K562 (cell line): ENCODE results near the gene CFL1. TPM values are rescaled to one million over a fixed set of nuclear protein-coding genes. Genes with fewer than 3 reads are reported as not detected.

Source experiments
- ATF2 ChIP-seq: sonication (generic); formaldehyde crosslinking; IDR thresholded peaks from 2 replicates; pipeline ENCODE4 v1.8.1; 2022; ENCODE audit warnings: missing genetic modification reagents
- CBX8 ChIP-seq: fragments of 200-600 bp; sonication (generic); IDR thresholded peaks from 2 replicates; pipeline ENCODE4 v1.6.1; 2012; ENCODE audit warnings: borderline replicate concordance, mixed run types, low read depth, mild to moderate bottlenecking, moderate library complexity, mixed read lengths, low read length, control low read depth, inconsistent platforms; ENCODE audit not compliant: poor library complexity, severe bottlenecking; ENCODE audit errors: extremely low read depth
- CCNT2 ChIP-seq: IDR thresholded peaks from 2 replicates; pipeline ENCODE4 v1.6.1; 2011; ENCODE audit warnings: borderline replicate concordance, low read depth, mild to moderate bottlenecking, moderate library complexity, mixed read lengths, low read length; ENCODE audit not compliant: insufficient read length; ENCODE audit errors: extremely low read depth
- EP300 ChIP-seq: IDR thresholded peaks from 2 replicates; pipeline ENCODE4 v1.6.1; 2012; ENCODE audit warnings: low read length, improper control_type of control experiment
- FIP1L1 ChIP-seq: fragments of 200-400 bp; formaldehyde crosslinking; IDR thresholded peaks from 2 replicates; pipeline ENCODE4 v1.6.1; 2018; ENCODE audit warnings: mild to moderate bottlenecking, low read depth, low read length; ENCODE audit not compliant: poor library complexity, severe bottlenecking
- FOXO4 ChIP-seq: fragments of 450-650 bp; formaldehyde crosslinking; IDR thresholded peaks from 2 replicates; pipeline ENCODE4 v1.4.0; 2020; ENCODE audit warnings: mild to moderate bottlenecking, moderate library complexity
- KLF13 ChIP-seq: fragments of 450-650 bp; IDR thresholded peaks from 2 replicates; pipeline ENCODE4 v1.6.1; 2016; ENCODE audit warnings: missing genetic modification characterization, low read depth, mild to moderate bottlenecking, missing compliant biosample characterization, moderate library complexity, borderline replicate concordance
- NONO ChIP-seq, 2 experiments: fragments of 200-400 bp in 1 of 2; fragments of 450-650 bp in 1 of 2; formaldehyde crosslinking in 1 of 2; IDR thresholded peaks; 2 replicates each; pipeline ENCODE4 v1.6.1; 2017; ENCODE audit warnings: low read depth in 2 of 2, mild to moderate bottlenecking in 2 of 2, moderate library complexity in 2 of 2, low read length in 1 of 2
- NRF1 ChIP-seq, 2 experiments: fragments of 450-650 bp; IDR thresholded peaks in 1 of 2; conservative IDR thresholded peaks in 1 of 2; 2 replicates each; pipeline ENCODE4 v1.6.1; 2014; ENCODE audit warnings: mild to moderate bottlenecking in 2 of 2
- PML ChIP-seq: IDR thresholded peaks from 2 replicates; pipeline ENCODE4 v1.6.1; 2012; ENCODE audit warnings: low read length, inconsistent platforms
- POLR3A ChIP-seq: IDR thresholded peaks from 2 replicates; pipeline ENCODE4 v1.6.1; 2011; ENCODE audit warnings: borderline replicate concordance, mild to moderate bottlenecking, moderate library complexity; ENCODE audit not compliant: insufficient read length, insufficient read depth; ENCODE audit errors: extremely low read depth
- SAP30 ChIP-seq: fragments of 200-600 bp; sonication (generic); IDR thresholded peaks from 2 replicates; pipeline ENCODE4 v1.6.1; 2012; ENCODE audit warnings: borderline replicate concordance, low read depth, mild to moderate bottlenecking, moderate library complexity, low read length, control low read depth, inconsistent platforms; ENCODE audit not compliant: insufficient read depth, poor library complexity, severe bottlenecking
- ZNF76 ChIP-seq: fragments of 250-450 bp; sonication (Bioruptor Pico); IDR thresholded peaks from 2 replicates; pipeline ENCODE4 v1.4.0; 2020; ENCODE audit warnings: mild to moderate bottlenecking, moderate library complexity, borderline replicate concordance
- polyA plus RNA-seq, 8 experiments: library from polyadenylated mRNA; depleted of rRNA in 4 of 8; stranded (reverse) in 5 of 8; unstranded in 3 of 8; fragments of >200 nt; fragmentation: Nextera tagmentation in 2 of 8; fragmentation: Illumina TruSeq in 1 of 8; extraction: Ambion mirVana in 2 of 8; extraction: Trizol in 1 of 8; gene quantifications; 2 replicates each; pipeline versions ENCODE4 v1.2.1 to v1.2.3, GENCODE V29; 2011 to 2014; ENCODE audit warnings: inconsistent platforms in 1 of 8, missing spikeins in 1 of 8
- total RNA-seq, 7 experiments: library from RNA; depleted of rRNA in 6 of 7; stranded (reverse); fragments of >200 nt in 6 of 7; fragmentation: Illumina TruSeq in 2 of 7; extraction: Trizol in 2 of 7; gene quantifications; 2 replicates each; pipeline versions ENCODE4 v1.2.1 to v1.2.3, GENCODE V29; 2011 to 2021; ENCODE audit warnings: low replicate concordance in 1 of 7

CFL1 gene
- total and polyA plus RNA-seq, 9 of the 15 experiments (the other 6 are each of a cell fraction or from before 2014, with no cell fraction given), result 105 to 1,101 (median 859) TPM

- TF ChIP-seq ATF2 (CRISPR knock-in tag) (peak; percentile 49; the same call in 1 of the 2 replicates), FOXO4 (CRISPR knock-in tag) (0 out of 2 replicates have a peak, but pooled peaks have one; percentile 36), NRF1 (conservative IDR thresholded peaks at IDR 0.05 in 1 of 2, IDR thresholded peaks at IDR 0.05 in 1 of 2) (peak in 1 of 2 experiments; percentile 72; a peak in 3 of 4 replicates), CCNT2 (peak; percentile 85), CBX8 (no peak), SAP30 (peak; percentile 86), EP300 (no peak), NONO (IDR thresholded peaks at IDR 0.05; ENCODE audit: low read depth in 2 of 2, low read length in 1 of 2) (peak; percentile 92; a peak in 3 of 4 replicates), KLF13 (peak; percentile 75; the same call in 1 of the 2 replicates), ZNF76 (peak; percentile 84; the same call in 1 of the 2 replicates), PML (peak; percentile 61), POLR3A (no peak), FIP1L1 (peak; percentile 100)
Observed at GRCh38 chr11:65890324-65891218, 32.6 kb upstream of the CFL1 start, which contains the start of gene CCDC85B (continued).
